ENCODE results near the gene ATP1A3. TPM values are rescaled to one million over a fixed set of nuclear protein-coding genes. Genes with fewer than 3 reads are reported as not detected.
A peak's percentile ranks its signal among the peaks of the same experiment; 100 is the strongest.

The ATP1A3 gene
- total RNA-seq, 8 experiments from 2014 or later, result 2.4 to 243 (median 117) TPM

GRCh38 chr19:41926028-41926762 lies 67.8 kb downstream of the ATP1A3 start:
- in situ Hi-C loops (cut with MboI; ENCODE audit: low pct_unique_long_range_greater_than_20kb in 2 of 9, low sequenced_read_pairs in 9 of 9, unreplicated experiment in 9 of 9), result no loop called here
- WGBS, 10 experiments, result 17 to 62% (median 33%) methylated on average over 1 to 5 of the region's 27 CpGs; no CpG with 5 or more reads in 2 of the 10 experiments
- Histone ChIP-seq H3K4me1 (replicated peaks in 1 of 2) (peaks cover 31 to 37% of the 10 kb centered on the region in 2 donors), H3K4me3 (no peak overlapping the region), H3K27ac (no peak overlapping the region)
- ATAC-seq (replicated peaks in 6 of 8), result peak in 3 of 8 experiments; percentile 22 to 42 (median 27)

DNA sequence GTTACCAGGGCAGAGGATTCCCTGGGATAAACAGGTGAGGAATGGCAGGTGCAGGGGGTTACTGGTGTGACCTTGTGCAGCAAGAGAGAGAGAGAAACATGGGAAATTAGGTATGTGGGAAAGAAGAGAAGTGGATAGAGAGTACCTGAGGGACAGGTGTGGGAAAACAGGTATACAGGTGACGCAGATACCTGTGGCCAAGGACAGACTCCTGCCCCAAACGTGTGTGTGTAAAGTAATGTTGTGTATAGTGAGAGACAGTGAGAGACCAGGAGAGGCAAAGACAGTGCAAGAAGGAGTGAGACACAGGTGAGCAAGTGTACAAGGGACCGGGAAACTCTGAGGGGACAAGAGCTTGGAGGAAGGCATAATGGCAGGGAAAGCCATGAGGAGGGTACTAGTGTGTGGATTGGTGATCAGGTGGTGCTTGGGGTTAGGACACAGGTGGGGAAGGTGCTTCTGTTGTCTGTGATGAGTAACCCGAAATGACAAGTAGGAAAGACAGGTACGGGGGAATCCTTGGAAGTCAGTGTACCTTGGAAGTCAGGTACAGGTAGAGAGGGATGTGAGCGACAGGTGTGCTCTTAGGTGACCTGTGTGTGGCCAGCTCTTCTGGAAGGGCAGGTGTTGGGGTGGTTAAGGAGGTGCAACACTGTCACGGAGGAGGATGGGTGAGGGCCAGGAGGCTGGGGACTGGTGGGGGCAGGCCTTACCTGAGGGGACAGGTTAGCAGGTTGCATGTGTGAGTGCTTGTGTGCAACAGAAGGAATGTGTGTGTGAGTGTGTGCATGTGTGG lies 68.6 kb downstream of the ATP1A3 start:
- WGBS, 10 experiments, result 14 to 64% (median 47%) methylated on average over 1 to 6 of the region's 7 CpGs; no CpG with 5 or more reads in 1 of the 10 experiments
- Histone ChIP-seq H3K4me1 (replicated peaks in 1 of 2) (peaks cover 34 to 37% of the 10 kb centered on the region in 2 donors), H3K4me3 (no peak overlapping the region), H3K27ac (no peak overlapping the region)
- in situ Hi-C loops (cut with MboI; ENCODE audit: low pct_unique_long_range_greater_than_20kb in 2 of 9, low sequenced_read_pairs in 9 of 9, unreplicated experiment in 9 of 9), result no loop called here
- ATAC-seq (replicated peaks in 6 of 8), result no peak

- H3K4me1 ChIP-seq (replicated peaks in 1 of 2), result peaks cover 34 to 37% of the 10 kb centered on the region in 2 donors
- no peak for ATAC-seq (replicated peaks in 6 of 8)
- H3K27ac ChIP-seq, result no peak overlapping the region
- in situ Hi-C loops (cut with MboI; ENCODE audit: low pct_unique_long_range_greater_than_20kb in 2 of 9, low sequenced_read_pairs in 9 of 9, unreplicated experiment in 9 of 9), result no loop called here
- no peak overlapping the region for H3K4me3 ChIP-seq
- 0 to 67% (median 15%) methylated on average over 1 to 13 of the region's 13 CpGs; no CpG with 5 or more reads in 2 of the 10 experiments for WGBS, 10 experiments
These were observed 69.6 kb downstream of the ATP1A3 start for GRCh38 chr19:41924151-41925145.

DNA sequence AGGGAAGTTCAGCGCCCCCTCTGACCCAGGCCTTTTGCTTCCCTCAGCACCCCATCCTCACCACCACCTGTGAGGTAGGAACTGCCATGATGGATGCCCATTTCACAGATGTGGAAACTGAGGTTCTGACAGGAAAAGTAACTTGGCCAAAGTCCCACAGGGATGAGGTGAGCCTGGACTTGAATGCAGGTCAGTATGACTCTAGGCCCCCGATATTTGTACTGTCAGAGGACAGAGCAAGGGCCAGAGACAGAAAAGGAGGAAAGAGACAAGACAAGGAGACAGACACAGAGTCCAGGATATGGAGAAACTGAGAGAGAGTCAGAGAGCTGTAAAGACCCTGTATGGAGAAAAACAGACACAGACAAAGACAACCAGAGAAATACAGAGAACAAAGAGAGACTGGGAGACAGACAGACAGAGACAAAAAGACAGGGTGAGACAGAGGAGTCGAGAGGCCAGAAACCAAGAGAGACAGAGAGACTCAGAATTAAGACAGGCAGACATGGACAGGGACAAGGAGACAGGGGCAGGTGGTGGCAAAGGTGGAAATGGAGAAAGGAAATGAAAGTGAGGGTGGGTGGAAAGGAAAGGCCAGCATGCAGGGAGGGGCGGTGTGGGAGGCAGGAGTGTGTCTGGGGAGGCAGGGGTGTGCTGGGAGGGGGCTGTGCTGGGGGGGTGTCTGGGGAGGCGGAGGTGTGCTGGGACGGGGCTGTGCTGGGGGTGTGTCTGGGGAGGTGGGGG lies 70.8 kb downstream of the ATP1A3 start:
- Histone ChIP-seq H3K27ac (no peak overlapping the region), H3K4me3 (no peak overlapping the region), H3K4me1 (replicated peaks in 1 of 2) (peaks cover 27% of the 10 kb centered on the region in 2 donors)
- ATAC-seq (replicated peaks in 6 of 8), result no peak
- WGBS, 10 experiments, result 0 to 55% (median 29%) methylated on average over 1 to 2 of the region's 6 CpGs; no CpG with 5 or more reads in 2 of the 10 experiments
- in situ Hi-C loops (cut with MboI; ENCODE audit: low pct_unique_long_range_greater_than_20kb in 2 of 9, low sequenced_read_pairs in 9 of 9, unreplicated experiment in 9 of 9), result no loop called here

DNA sequence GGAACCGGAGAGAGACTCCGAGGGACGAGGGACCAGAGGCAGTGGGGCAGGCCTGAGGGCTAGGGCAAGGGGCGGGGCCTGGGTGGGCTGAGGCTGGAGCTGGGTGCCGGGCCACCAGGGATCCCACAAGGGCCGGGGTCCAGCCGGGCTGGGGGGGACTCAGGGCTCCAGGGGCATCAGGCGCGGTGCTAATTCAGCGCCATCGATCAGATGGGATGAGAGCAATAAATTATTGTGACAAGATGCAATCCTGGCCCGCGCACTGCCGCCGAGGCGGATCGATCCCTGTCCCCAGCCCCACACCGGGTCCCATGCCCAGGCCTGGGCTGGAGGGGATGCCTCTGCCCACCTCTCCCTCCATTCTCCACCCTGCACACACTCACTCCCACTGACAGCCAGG lies 71.4 kb downstream of the ATP1A3 start:
- no peak overlapping the region for H3K4me3 ChIP-seq

GRCh38 chr19:41921577-41922576 lies 72.2 kb downstream of the ATP1A3 start:
- 0 to 62% (median 12%) methylated on average over 2 to 11 of the region's 22 CpGs for WGBS, 10 experiments
- H3K27ac ChIP-seq, result no peak overlapping the region
- H3K4me3 ChIP-seq, result no peak overlapping the region
- in situ Hi-C loops (cut with MboI; ENCODE audit: low pct_unique_long_range_greater_than_20kb in 2 of 9, low sequenced_read_pairs in 9 of 9, unreplicated experiment in 9 of 9), result no loop called here
- ATAC-seq (replicated peaks in 6 of 8), result peak in 1 of 8 experiments; percentile 25
- H3K4me1 ChIP-seq (replicated peaks in 1 of 2), result peaks cover 19 to 22% of the 10 kb centered on the region in 2 donors

More for the DNA sequence above, 71.4 kb downstream of the ATP1A3 start:
- WGBS, 10 experiments, result 25% methylated on average over 2 of the region's 18 CpGs; no CpG with 5 or more reads in 9 of the 10 experiments
- Histone ChIP-seq H3K27ac (no peak overlapping the region), H3K4me1 (replicated peaks in 1 of 2) (peaks cover 20 to 26% of the 10 kb centered on the region in 2 donors)
- in situ Hi-C loops (cut with MboI; ENCODE audit: low pct_unique_long_range_greater_than_20kb in 2 of 9, low sequenced_read_pairs in 9 of 9, unreplicated experiment in 9 of 9), result no loop called here
- ATAC-seq (replicated peaks in 6 of 8), result peak in 5 of 8 experiments; percentile 7 to 47 (median 38)

- peaks cover 13 to 20% of the 10 kb centered on the region in 2 donors for H3K4me1 ChIP-seq (replicated peaks in 1 of 2)
- WGBS, 10 experiments, result 0 to 30% (median 4%) methylated on average over 1 to 4 of the region's 26 CpGs; no CpG with 5 or more reads in 2 of the 10 experiments
- no peak overlapping the region for H3K4me3 ChIP-seq
- ATAC-seq (replicated peaks in 6 of 8), result peak in 4 of 8 experiments; percentile 2 to 42 (median 22)
- no peak overlapping the region for H3K27ac ChIP-seq
- in situ Hi-C loops (cut with MboI; ENCODE audit: low pct_unique_long_range_greater_than_20kb in 2 of 9, low sequenced_read_pairs in 9 of 9, unreplicated experiment in 9 of 9), result no loop called here
These were observed 73.0 kb downstream of the ATP1A3 start for GRCh38 chr19:41920882-41921576.

GRCh38 chr19:41919948-41920712 lies 73.9 kb downstream of the ATP1A3 start:
- Histone ChIP-seq H3K4me3 (no peak overlapping the region), H3K4me1 (replicated peaks in 1 of 2) (peaks cover 13 to 24% of the 10 kb centered on the region in 2 donors), H3K27ac (no peak overlapping the region)
- peak in 3 of 8 experiments; percentile 2 to 33 (median 11) for ATAC-seq (replicated peaks in 6 of 8)
- WGBS, 10 experiments, result 75 to 93% (median 83%) methylated on average over 2 to 15 of the region's 33 CpGs; no CpG with 5 or more reads in 4 of the 10 experiments
- in situ Hi-C loops (cut with MboI; ENCODE audit: low pct_unique_long_range_greater_than_20kb in 2 of 9, low sequenced_read_pairs in 9 of 9, unreplicated experiment in 9 of 9), result no loop called here

- in situ Hi-C loops (cut with MboI; ENCODE audit: low pct_unique_long_range_greater_than_20kb in 2 of 9, low sequenced_read_pairs in 9 of 9, unreplicated experiment in 9 of 9), result no loop called here
- 50 to 100% (median 83%) methylated on average over 1 to 5 of the region's 5 CpGs; no CpG with 5 or more reads in 2 of the 10 experiments for WGBS, 10 experiments
- no peak for ATAC-seq (replicated peaks in 6 of 8)
- H3K4me3 ChIP-seq, result no peak overlapping the region
- peaks cover 13 to 26% of the 10 kb centered on the region in 2 donors for H3K4me1 ChIP-seq (replicated peaks in 1 of 2)
- H3K27ac ChIP-seq, result no peak overlapping the region
These were observed 75.3 kb downstream of the ATP1A3 start for GRCh38 chr19:41918653-41919244.

DNA sequence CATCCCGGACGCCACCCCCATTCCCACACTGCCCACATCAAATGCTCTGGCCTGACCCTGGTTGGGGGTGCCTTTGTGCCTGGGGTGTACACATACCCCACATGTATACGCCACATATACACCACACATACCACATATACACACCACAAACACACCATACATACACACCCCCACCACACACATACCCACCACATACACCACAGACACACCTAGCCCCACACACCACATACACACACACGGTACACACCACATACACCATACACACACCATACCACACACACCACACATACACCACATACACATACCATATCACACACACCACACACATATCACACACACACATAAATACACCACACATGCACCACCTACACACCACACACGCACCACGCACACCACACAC lies 75.9 kb downstream of the ATP1A3 start:
- no peak overlapping the region for H3K4me3 ChIP-seq
- ATAC-seq (replicated peaks in 6 of 8), result no peak
- WGBS, 10 experiments, result 60 to 100% (median 77%) methylated on average over 1 to 4 of the region's 6 CpGs; no CpG with 5 or more reads in 4 of the 10 experiments
- in situ Hi-C loops (cut with MboI; ENCODE audit: low pct_unique_long_range_greater_than_20kb in 2 of 9, low sequenced_read_pairs in 9 of 9, unreplicated experiment in 9 of 9), result no loop called here
- H3K4me1 ChIP-seq (replicated peaks in 1 of 2), result peaks cover 11 to 31% of the 10 kb centered on the region in 2 donors
- H3K27ac ChIP-seq, result no peak overlapping the region
